Measurements from ENCODE around the gene MBD3L3. TPM values are rescaled to one million over a fixed set of nuclear protein-coding genes. Genes with fewer than 3 reads are reported as not detected.
"Not testable (repeated sequence)": the region's sequence is repeated elsewhere in the genome, so short reads cannot be mapped to it uniquely, and the experiment has no call there.

The MBD3L3 gene
- total RNA-seq, 1 experiment from 2014 or later = not detected

DNA sequence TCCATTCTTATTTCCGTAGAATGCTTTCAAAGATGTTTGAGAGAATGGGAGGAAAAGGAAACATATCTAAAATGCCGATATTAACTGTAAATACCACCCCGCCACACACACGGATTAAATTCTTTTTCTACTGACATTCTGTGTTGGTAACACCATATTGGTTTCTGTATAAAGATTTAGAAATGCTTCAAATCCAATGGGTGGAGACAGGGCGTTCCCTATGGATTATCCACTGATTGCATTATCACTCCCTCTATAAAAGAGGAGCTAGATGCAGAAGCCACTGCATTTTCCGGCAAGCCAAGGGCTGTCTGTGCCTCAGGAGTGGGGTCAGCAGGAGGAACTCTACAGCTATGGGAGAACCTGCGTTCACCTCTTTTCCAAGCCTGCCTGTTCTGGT, 9.5 kb downstream of the MBD3L3 start, which contains the start of gene MBD3L2:
Gene MBD3L2 (plus strand): TSS at position 301 of the 400 bp plus-strand sequence. CDS start 53 bp downstream, at position 354.
- H3K4me3 ChIP-seq; H3K9me3 ChIP-seq (replicated peaks); H3K27ac ChIP-seq; DNase-seq (ENCODE audit: low read depth in 1 of 2, low spot score in 2 of 2); H3K27me3 ChIP-seq (replicated peaks); H3K4me1 ChIP-seq (replicated peaks); H3K36me3 ChIP-seq: not testable (repeated sequence)

DNA sequence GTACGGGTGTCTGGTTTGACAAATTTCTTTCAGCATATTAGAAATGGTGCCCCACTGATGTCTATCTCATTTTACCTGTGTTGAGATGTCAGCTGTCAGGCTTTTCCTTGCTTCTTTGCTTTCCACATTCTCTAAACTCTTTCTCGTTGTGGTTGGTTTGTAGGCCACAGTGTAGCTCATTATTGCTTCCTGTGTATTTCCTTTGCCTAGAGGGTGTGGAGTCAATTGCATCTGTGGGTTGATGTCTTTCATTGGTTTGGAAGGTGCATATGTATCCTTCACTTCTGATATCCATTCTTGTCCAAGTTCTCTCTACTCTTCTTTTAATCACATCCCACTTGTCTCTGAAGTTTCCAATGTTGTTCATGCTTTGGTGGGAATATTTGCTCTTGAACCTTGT, 16.9 kb downstream of the MBD3L3 start:
- DNase-seq (ENCODE audit: low read depth in 1 of 2, low spot score in 2 of 2); H3K27ac ChIP-seq; H3K9me3 ChIP-seq (replicated peaks); H3K4me1 ChIP-seq (replicated peaks); H3K4me3 ChIP-seq; H3K27me3 ChIP-seq (replicated peaks); H3K36me3 ChIP-seq: not testable (repeated sequence)

DNA sequence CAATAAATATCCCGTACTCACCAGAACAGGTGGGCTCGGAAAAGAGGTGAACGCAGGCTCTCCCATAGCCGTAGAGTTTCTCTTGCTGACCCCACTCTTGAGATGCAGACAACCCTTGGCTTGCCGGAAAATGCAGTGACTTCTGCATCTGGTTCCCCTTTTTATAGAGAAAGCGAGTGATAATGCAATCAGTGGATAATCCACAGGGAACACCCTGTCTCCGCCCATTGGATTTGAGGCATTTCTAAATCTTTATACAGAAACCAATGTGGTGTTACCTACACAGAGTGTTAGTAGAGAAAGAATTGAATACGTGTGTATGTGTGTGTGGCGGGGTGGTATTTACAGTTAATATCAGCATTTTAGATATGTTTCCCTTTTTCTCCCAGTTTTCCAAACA, 18.4 kb downstream of the MBD3L3 start, which contains the start of gene MBD3L4:
Gene MBD3L4 (minus strand): TSS at position 101 of the 400 bp plus-strand sequence. CDS start 35 bp downstream, at position 66.
- not testable (repeated sequence) for H3K9me3 ChIP-seq (replicated peaks); H3K4me3 ChIP-seq; H3K4me1 ChIP-seq (replicated peaks); DNase-seq (ENCODE audit: low read depth in 1 of 2, low spot score in 2 of 2); H3K27me3 ChIP-seq (replicated peaks); H3K36me3 ChIP-seq; H3K27ac ChIP-seq

DNA sequence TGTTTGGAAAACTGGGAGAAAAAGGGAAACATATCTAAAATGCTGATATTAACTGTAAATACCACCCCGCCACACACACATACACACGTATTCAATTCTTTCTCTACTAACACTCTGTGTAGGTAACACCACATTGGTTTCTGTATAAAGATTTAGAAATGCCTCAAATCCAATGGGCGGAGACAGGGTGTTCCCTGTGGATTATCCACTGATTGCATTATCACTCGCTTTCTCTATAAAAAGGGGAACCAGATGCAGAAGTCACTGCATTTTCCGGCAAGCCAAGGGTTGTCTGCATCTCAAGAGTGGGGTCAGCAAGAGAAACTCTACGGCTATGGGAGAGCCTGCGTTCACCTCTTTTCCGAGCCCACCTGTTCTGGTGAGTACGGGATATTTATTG, 28.2 kb downstream of the MBD3L3 start, which contains the start of gene MBD3L5:
Gene MBD3L5 (plus strand): TSS at position 301 of the 400 bp plus-strand sequence. CDS start 34 bp downstream, at position 335.
- H3K27ac ChIP-seq; H3K9me3 ChIP-seq (replicated peaks); DNase-seq (ENCODE audit: low read depth in 1 of 2, low spot score in 2 of 2); H3K36me3 ChIP-seq; H3K4me3 ChIP-seq; H3K4me1 ChIP-seq (replicated peaks); H3K27me3 ChIP-seq (replicated peaks): not testable (repeated sequence)

DNA sequence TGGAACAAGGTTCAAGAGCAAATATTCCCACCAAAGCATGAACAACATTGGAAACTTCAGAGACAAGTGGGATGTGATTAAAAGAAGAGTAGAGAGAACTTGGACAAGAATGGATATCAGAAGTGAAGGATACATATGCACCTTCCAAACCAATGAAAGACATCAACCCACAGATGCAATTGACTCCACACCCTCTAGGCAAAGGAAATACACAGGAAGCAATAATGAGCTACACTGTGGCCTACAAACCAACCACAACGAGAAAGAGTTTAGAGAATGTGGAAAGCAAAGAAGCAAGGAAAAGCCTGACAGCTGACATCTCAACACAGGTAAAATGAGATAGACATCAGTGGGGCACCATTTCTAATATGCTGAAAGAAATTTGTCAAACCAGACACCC, 29.7 kb downstream of the MBD3L3 start:
- H3K9me3 ChIP-seq (replicated peaks); H3K36me3 ChIP-seq; H3K4me3 ChIP-seq; H3K4me1 ChIP-seq (replicated peaks); DNase-seq (ENCODE audit: low read depth in 1 of 2, low spot score in 2 of 2); H3K27ac ChIP-seq; H3K27me3 ChIP-seq (replicated peaks): not testable (repeated sequence)

DNA sequence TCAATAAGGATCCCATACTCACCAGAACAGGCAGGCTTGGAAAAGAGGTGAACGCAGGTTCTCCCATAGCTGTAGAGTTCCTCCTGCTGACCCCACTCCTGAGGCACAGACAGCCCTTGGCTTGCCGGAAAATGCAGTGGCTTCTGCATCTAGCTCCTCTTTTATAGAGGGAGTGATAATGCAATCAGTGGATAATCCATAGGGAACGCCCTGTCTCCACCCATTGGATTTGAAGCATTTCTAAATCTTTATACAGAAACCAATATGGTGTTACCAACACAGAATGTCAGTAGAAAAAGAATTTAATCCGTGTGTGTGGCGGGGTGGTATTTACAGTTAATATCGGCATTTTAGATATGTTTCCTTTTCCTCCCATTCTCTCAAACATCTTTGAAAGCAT, 37.1 kb downstream of the MBD3L3 start, which contains the start of gene MBD3L2B:
Gene MBD3L2B (minus strand): TSS at position 101 of the 400 bp plus-strand sequence. CDS start 34 bp downstream, at position 67.
- not testable (repeated sequence) for H3K27ac ChIP-seq; H3K4me1 ChIP-seq (replicated peaks); H3K9me3 ChIP-seq (replicated peaks); H3K27me3 ChIP-seq (replicated peaks); H3K36me3 ChIP-seq; DNase-seq (ENCODE audit: low read depth in 1 of 2, low spot score in 2 of 2); H3K4me3 ChIP-seq

DNA sequence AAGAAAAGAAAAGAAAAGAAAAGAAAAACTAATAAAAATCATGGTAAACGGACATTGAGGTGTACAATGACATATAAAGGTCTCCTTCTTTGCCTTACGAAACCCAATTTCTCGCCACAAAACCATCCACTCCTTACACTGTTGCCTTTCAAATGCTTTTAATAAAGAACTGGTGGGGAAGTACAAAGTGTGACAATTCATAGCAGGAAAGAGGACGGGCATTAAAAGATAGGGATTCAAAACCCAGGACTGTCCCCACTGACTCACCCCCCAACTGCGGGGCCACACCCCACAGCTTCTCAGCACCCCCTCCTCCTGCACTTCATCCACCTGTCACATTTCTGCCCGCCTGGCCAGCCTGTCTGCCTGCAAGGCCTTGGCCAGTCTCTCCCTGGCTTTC, 39.6 kb downstream of the MBD3L3 start:
- Histone ChIP-seq H3K4me3 (no peak overlapping the region), H3K9me3 (replicated peaks) (no peaks in the 10 kb centered on the region), H3K27ac (no peak overlapping the region), H3K36me3 (no peaks in the 10 kb centered on the region), H3K4me1 (replicated peaks) (no peaks in the 10 kb centered on the region), H3K27me3 (replicated peaks) (no peaks in the 10 kb centered on the region)
- DNase-seq (ENCODE audit: low read depth in 1 of 2, low spot score in 2 of 2) = peak in 1 of 2 experiments; percentile 26

DNA sequence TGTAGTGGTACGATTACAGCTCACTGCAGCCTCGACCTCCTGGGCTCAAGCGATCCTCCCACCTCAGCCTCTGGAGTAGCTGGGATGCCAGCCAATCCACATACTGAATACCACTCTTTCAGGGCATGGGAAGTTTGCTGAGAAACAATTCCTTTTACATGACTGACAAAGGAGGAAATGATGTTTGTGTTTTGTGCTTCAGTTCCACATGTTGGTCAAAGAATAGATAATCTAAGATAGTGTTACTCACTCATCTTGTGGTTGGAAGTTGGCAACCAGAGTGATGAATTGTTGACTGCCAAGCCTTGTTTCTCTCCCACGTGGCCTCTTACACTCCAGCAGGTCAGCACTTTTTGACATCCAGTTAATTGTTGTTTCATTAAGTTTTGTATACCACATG, 44.8 kb downstream of the MBD3L3 start:
- Histone ChIP-seq H3K27me3 (replicated peaks) (no peaks in the 10 kb centered on the region), H3K27ac (no peak overlapping the region), H3K9me3 (replicated peaks) (no peaks in the 10 kb centered on the region), H3K4me3 (no peak overlapping the region), H3K36me3 (no peaks in the 10 kb centered on the region), H3K4me1 (replicated peaks) (no peaks in the 10 kb centered on the region)
- peak in 1 of 2 experiments; percentile 8 for DNase-seq (ENCODE audit: low read depth in 1 of 2, low spot score in 2 of 2)

DNA sequence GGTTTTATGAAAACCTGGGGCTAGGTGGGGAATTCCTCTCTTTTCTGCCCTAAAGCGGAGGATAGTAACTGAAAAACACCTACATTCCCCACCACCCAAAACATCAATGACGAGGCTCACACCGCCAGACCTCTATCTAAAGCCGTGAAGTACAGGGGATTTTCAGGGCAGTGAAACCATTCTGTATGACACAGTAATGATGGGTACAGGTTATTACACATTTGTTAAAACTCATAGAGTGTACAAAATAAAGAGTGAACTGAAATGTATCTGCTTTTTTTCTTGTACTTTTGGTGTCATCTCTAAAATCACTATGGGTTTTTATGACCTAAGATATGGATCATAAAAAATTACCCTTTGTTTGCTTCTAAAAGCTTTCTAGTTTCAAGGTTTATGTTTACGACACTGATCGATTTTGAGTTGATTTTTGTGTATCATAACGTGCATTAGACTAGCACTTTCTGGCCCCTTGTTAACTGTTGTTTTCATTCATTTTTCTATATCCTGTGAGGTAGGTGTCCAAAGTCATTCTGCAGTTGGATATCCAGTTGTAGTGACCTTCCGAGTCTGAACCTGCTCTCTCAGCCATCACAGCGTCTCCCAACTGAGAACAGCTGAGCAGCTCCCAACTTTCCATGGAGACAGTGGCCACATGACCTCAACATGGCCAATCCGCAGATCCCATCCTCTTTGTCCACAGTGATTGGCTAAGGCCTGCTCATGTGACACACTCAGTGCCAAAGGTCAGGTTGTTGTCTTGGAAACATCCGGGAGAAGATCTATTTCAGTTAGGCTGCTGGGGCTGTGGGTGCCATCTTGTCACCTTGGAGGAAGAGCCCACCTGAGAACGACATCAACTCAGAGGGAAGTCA, 47.5 kb downstream of the MBD3L3 start:
- no peak for DNase-seq (ENCODE audit: low read depth in 1 of 2, low spot score in 2 of 2)
- Histone ChIP-seq H3K27ac (no peak overlapping the region), H3K36me3 (no peaks in the 10 kb centered on the region), H3K27me3 (replicated peaks) (no peaks in the 10 kb centered on the region), H3K4me1 (replicated peaks) (no peaks in the 10 kb centered on the region), H3K9me3 (replicated peaks) (no peaks in the 10 kb centered on the region), H3K4me3 (no peak overlapping the region)

DNA sequence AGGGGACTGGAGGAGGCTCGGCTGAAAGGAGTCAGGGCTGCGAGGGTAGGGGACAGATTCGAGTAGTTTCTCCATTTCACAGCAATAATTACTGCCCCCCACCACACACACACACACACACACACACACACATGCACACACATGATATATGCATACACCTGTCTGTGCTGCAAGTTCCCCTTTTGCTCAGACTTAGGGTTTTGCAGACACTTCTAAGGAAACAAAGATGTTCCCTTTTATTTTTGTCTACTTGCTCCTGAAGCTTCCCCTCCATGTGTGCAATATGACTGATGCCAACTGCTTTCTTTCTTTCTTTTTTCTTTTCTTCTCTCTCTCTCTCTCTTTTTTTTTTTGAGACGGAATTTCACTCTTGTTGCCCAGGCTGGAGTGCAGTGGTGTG, 50.6 kb downstream of the MBD3L3 start:
- H3K9me3 ChIP-seq (replicated peaks) = no peaks in the 10 kb centered on the region
- no peak for DNase-seq (ENCODE audit: low read depth in 1 of 2, low spot score in 2 of 2)
- no peak overlapping the region for H3K4me3 ChIP-seq
- no peaks in the 10 kb centered on the region for H3K27me3 ChIP-seq (replicated peaks)
- no peaks in the 10 kb centered on the region for H3K4me1 ChIP-seq (replicated peaks)
- H3K27ac ChIP-seq = no peak overlapping the region
- H3K36me3 ChIP-seq = no peaks in the 10 kb centered on the region

Other genes with a start within 250 kb of the MBD3L3 start
- 0.16 TPM in 1 of 2 replicates, not detected in the other for gene ADGRE1, start 171.1 kb downstream of the MBD3L3 start, total RNA-seq (2014; rRNA removed; shearing (Covaris generic))
- gene MBD3L2B, start 37.2 kb downstream of the MBD3L3 start, total RNA-seq (2014; rRNA removed; shearing (Covaris generic)) = not detected in 2 replicates
- not detected in 2 replicates for gene MBD3L5, start 28.1 kb downstream of the MBD3L3 start, total RNA-seq (2014; rRNA removed; shearing (Covaris generic))
- gene MBD3L4, start 18.5 kb downstream of the MBD3L3 start, total RNA-seq (2014; rRNA removed; shearing (Covaris generic)) = not detected in 2 replicates
- not detected in 2 replicates for gene MBD3L2, start 9.4 kb downstream of the MBD3L3 start, total RNA-seq (2014; rRNA removed; shearing (Covaris generic))
- gene ZNF557, start 11.0 kb upstream of the MBD3L3 start, total RNA-seq (2014; rRNA removed; shearing (Covaris generic)) = 5.7 and 9.4 TPM in 2 replicates
- 0.50 and 1.2 TPM in 2 replicates for gene INSR, start 235.7 kb upstream of the MBD3L3 start, total RNA-seq (2014; rRNA removed; shearing (Covaris generic))